ENCODE results near the gene TRIM2. TPM values are rescaled to one million over a fixed set of nuclear protein-coding genes. Genes with fewer than 3 reads are reported as not detected.

The TRIM2 gene
- total and polyA plus RNA-seq, 2 of the 8 experiments (the other 6 are each of a cell fraction or from before 2014, with no cell fraction given) = 34.0 to 59.8 TPM

- no peak for TF ChIP-seq CHD7 (IDR thresholded peaks at IDR 0.05; ENCODE audit: insufficient replicate concordance, low read length)
- TF ChIP-seq SP2 (IDR thresholded peaks at IDR 0.05; ENCODE audit: low read length) = no peak
- TF ChIP-seq SIRT6 (IDR thresholded peaks at IDR 0.05; ENCODE audit: low read length) = no peak
- no peak for TF ChIP-seq CHD2 (IDR thresholded peaks at IDR 0.05; ENCODE audit: low read length)
- TF ChIP-seq RAD21 (IDR thresholded peaks at IDR 0.05 in 1 of 2, conservative IDR thresholded peaks at IDR 0.05 in 1 of 2; ENCODE audit: low read depth in 2 of 2, low read length in 2 of 2) = no peak
- TF ChIP-seq JUND (IDR thresholded peaks at IDR 0.05; ENCODE audit: low read length) = no peak
- TF ChIP-seq POLR2AphosphoS5 (IDR thresholded peaks at IDR 0.05; ENCODE audit: low read depth, low read length) = no peak
- TF ChIP-seq FOSL1 (IDR thresholded peaks at IDR 0.05; ENCODE audit: insufficient read depth, low read depth, low read length) = no peak
- TF ChIP-seq SIX5 (IDR thresholded peaks at IDR 0.05; ENCODE audit: low read depth, low read length) = no peak
- TF ChIP-seq RNF2 (IDR thresholded peaks at IDR 0.05; ENCODE audit: borderline replicate concordance, low read depth, low read length, missing control alignments, poor library complexity, severe bottlenecking) = no peak
- no peak for TF ChIP-seq NANOG (IDR thresholded peaks at IDR 0.05; ENCODE audit: insufficient read depth, low read depth, low read length, poor library complexity, severe bottlenecking)
- no peak for TF ChIP-seq CBX8 (IDR thresholded peaks at IDR 0.05; ENCODE audit: borderline replicate concordance, low read depth, low read length)
These were observed 66.1 kb downstream of the TRIM2 start (continued) for GRCh38 chr4:153270361-153270760.
